Measurements from ENCODE around the gene ZNF444. TPM values are rescaled to one million over a fixed set of nuclear protein-coding genes. Genes with fewer than 3 reads are reported as not detected.
A peak's percentile ranks its signal among the peaks of the same experiment; 100 is the strongest.

The ZNF444 gene
- total RNA-seq, 1 donor from 2014 or later = 19.2 TPM

DNA sequence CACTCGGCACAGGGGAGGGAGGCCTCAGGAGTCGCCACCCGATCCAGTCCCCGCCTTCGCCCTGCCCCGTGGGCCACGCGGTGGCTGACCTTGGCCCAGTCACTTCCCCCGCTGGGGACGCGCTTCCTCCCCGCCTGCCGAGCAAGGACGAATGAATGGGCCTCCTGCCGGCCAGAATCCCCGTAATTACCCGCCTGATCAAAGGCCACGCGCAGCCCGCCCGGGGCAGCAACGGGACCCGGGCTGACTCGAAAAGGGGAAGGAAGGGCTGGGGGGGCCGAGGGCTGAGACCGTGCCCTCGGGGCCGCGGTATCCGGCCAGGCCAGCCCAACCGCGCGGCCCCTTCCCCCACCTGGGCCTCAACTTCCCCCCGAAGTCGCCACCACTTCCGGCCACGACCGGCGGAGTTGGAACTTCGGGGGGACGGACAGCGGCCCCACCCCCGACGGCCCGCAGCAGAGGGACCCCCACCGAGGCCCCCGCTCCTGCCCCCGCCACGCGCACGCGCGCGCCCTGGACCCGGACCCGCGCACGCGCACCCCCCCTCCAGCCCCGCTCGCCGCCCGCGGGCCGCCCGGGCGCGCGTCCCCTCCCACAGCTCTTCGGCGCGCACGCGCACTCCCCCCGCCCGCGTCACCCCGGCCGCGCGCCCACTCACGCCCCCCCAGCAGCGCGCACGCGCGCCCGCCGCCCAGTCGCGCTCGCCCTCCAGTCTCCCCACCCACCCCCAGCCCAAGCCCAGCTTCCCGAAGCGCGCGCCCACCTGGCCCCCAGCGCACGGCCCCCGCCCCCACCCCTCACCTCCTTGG, 20.5 kb upstream of the ZNF444 start:
- H3K36me3 ChIP-seq = no peaks in the 10 kb centered on the region
- peak overlapping the region; percentile 91 for H3K4me3 ChIP-seq
- peaks cover 54% of the 10 kb centered on the region for H3K4me1 ChIP-seq
- TF ChIP-seq, protein P1, sequence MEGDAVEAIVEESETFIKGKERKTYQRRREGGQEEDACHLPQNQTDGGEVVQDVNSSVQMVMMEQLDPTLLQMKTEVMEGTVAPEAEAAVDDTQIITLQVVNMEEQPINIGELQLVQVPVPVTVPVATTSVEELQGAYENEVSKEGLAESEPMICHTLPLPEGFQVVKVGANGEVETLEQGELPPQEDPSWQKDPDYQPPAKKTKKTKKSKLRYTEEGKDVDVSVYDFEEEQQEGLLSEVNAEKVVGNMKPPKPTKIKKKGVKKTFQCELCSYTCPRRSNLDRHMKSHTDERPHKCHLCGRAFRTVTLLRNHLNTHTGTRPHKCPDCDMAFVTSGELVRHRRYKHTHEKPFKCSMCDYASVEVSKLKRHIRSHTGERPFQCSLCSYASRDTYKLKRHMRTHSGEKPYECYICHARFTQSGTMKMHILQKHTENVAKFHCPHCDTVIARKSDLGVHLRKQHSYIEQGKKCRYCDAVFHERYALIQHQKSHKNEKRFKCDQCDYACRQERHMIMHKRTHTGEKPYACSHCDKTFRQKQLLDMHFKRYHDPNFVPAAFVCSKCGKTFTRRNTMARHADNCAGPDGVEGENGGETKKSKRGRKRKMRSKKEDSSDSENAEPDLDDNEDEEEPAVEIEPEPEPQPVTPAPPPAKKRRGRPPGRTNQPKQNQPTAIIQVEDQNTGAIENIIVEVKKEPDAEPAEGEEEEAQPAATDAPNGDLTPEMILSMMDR (IDR thresholded peaks at IDR 0.05; ENCODE audit: borderline replicate concordance) = peak; percentile 41
- peak; percentile 83 for DNase-seq
- H3K9me3 ChIP-seq (replicated peaks) = no peaks in the 10 kb centered on the region
- peak overlapping the region; percentile 97 for H3K27ac ChIP-seq (replicated peaks)
- H3K27me3 ChIP-seq (ENCODE audit: low read depth) = no peaks in the 10 kb centered on the region
- intact Hi-C loops (cut with micrococcal nuclease) = no loop called here

GRCh38 chr19:56121180-56122167, 19.6 kb upstream of the ZNF444 start, which contains the start of gene ZNF787:
ZNF787 (minus strand) TSS chr19:56121295; CDS start chr19:56103217, 18,078 bp downstream.
- TF ChIP-seq, protein P1 (IDR thresholded peaks at IDR 0.05; ENCODE audit: borderline replicate concordance) = no peak
- Histone ChIP-seq H3K27me3 (ENCODE audit: low read depth) (no peaks in the 10 kb centered on the region), H3K4me1 (peaks cover 46% of the 10 kb centered on the region), H3K9me3 (replicated peaks) (no peaks in the 10 kb centered on the region), H3K36me3 (no peaks in the 10 kb centered on the region), H3K4me3 (peak within 1 kb of the TSS; percentile 91), H3K27ac (replicated peaks) (peak within 1 kb of the TSS; percentile 97)
- DNase-seq = peak; percentile 98
- intact Hi-C loops (cut with micrococcal nuclease) = no loop called here

- H3K27me3 ChIP-seq (ENCODE audit: low read depth) = no peaks in the 10 kb centered on the region
- intact Hi-C loops (cut with micrococcal nuclease) = no loop called here
- peaks cover 27% of the 10 kb centered on the region for H3K4me1 ChIP-seq
- no peak for DNase-seq
- H3K27ac ChIP-seq (replicated peaks) = peak overlapping the region; percentile 18
- no peaks in the 10 kb centered on the region for H3K36me3 ChIP-seq
- no peaks in the 10 kb centered on the region for H3K9me3 ChIP-seq (replicated peaks)
- H3K4me3 ChIP-seq = no peak overlapping the region
- TF ChIP-seq, protein P1 (IDR thresholded peaks at IDR 0.05; ENCODE audit: borderline replicate concordance) = no peak
Measured at GRCh38 chr19:56123266-56123891, 17.7 kb upstream of the ZNF444 start.

DNA sequence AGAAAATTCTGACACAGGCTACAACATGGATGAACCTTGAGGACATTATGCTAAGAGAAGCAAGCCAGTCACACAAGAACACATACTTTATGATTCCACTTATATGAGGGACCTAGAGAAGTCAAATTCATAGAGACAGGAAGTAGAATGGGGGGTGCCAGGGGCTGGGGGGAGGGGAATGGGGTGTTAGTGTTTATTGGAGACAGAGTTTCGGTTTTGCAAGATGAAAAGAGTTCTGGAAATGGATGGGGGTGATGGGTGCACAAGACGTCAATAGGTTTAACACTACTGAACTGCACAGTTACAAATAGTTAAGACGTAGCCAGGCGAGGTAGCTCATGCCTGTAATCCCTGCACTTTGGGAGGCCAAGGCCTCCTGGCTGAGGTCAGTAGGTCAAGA, 16.5 kb upstream of the ZNF444 start:
- TF ChIP-seq, protein P1 (IDR thresholded peaks at IDR 0.05; ENCODE audit: borderline replicate concordance) = no peak
- DNase-seq = no peak
- Histone ChIP-seq H3K4me1 (peaks cover 15% of the 10 kb centered on the region), H3K27ac (replicated peaks) (no peak overlapping the region), H3K36me3 (no peaks in the 10 kb centered on the region), H3K9me3 (replicated peaks) (no peaks in the 10 kb centered on the region), H3K27me3 (ENCODE audit: low read depth) (no peaks in the 10 kb centered on the region), H3K4me3 (no peak overlapping the region)
- intact Hi-C loops (cut with micrococcal nuclease) = no loop called here
